Smooth muscle cell (in vitro differentiated cells): Measurements from ENCODE around the gene CA11. TPM values are rescaled to one million over a fixed set of nuclear protein-coding genes. Genes with fewer than 3 reads are reported as not detected.

Experiments
- DNase-seq: peaks from one replicate; lab custom pipeline; 2025; ENCODE audit not compliant: unreplicated experiment; lab: John Stamatoyannopoulos, UW
- H2AFZ ChIP-seq: fragments of 200-600 bp; sonication (generic); 2 replicates; pipeline ENCODE4 v1.6.0; 2016; ENCODE audit warnings: antibody characterized with exemption, low read depth, mild to moderate bottlenecking
- H3F3A ChIP-seq: fragments of 200-600 bp; sonication (generic); 2 replicates; pipeline ENCODE4 v1.6.0; 2017; ENCODE audit warnings: antibody characterized with exemption, low read depth
- H3K27ac ChIP-seq: fragments of 200-600 bp; sonication (generic); 2 replicates; pipeline ENCODE4 v1.5.1; 2016; ENCODE audit warnings: low read depth, mild to moderate bottlenecking
- H3K27me3 ChIP-seq: fragments of 200-600 bp; sonication (generic); 2 replicates; pipeline ENCODE4 v1.6.1; 2016; ENCODE audit warnings: low read depth, mild to moderate bottlenecking
- H3K36me3 ChIP-seq: fragments of 200-600 bp; sonication (generic); 2 replicates; pipeline ENCODE4 v1.5.1; 2016; ENCODE audit warnings: low read depth
- H3K4me1 ChIP-seq: fragments of 200-600 bp; sonication (generic); 2 replicates; pipeline ENCODE4 v1.5.1; 2016; ENCODE audit warnings: low read depth
- H3K4me2 ChIP-seq: fragments of 200-600 bp; sonication (generic); 2 replicates; pipeline ENCODE4 v1.6.0; 2016; ENCODE audit warnings: mild to moderate bottlenecking
- H3K4me3 ChIP-seq: fragments of 200-600 bp; sonication (generic); 2 replicates; pipeline ENCODE4 v1.5.1; 2016; ENCODE audit warnings: mild to moderate bottlenecking
- H3K79me2 ChIP-seq: fragments of 200-600 bp; sonication (generic); 2 replicates; pipeline ENCODE4 v1.6.0; 2016; ENCODE audit warnings: low read depth, mild to moderate bottlenecking
- H3K9ac ChIP-seq: fragments of 200-600 bp; sonication (generic); 2 replicates; pipeline ENCODE4 v1.6.0; 2016; ENCODE audit warnings: low read depth
- H3K9me3 ChIP-seq: fragments of 200-600 bp; sonication (generic); replicated peaks from 2 replicates; pipeline ENCODE4 v1.5.1; 2016; ENCODE audit warnings: low read depth
- H4K20me1 ChIP-seq: fragments of 200-600 bp; sonication (generic); 2 replicates; pipeline ENCODE4 v1.6.0; 2016; ENCODE audit warnings: low read depth
- WGBS: methylation state at CpG from one replicate; pipeline ENCODE4 v1.1.7; 2016; ENCODE audit warnings: low lambda C conversion rate; 5-methylcytosine and 5-hydroxymethylcytosine counted together
- polyA plus RNA-seq: library from polyadenylated mRNA; unstranded; fragments of >200 nt; fragmentation: Nextera tagmentation; extraction: Ambion mirVana; gene quantifications from 2 replicates; pipeline ENCODE4 v1.2.1, GENCODE V29; 2016
- total RNA-seq: library from RNA; depleted of rRNA; stranded (reverse); fragments of >200 nt; gene quantifications from 2 replicates; pipeline ENCODE4 v1.2.3, GENCODE V29; 2014
- TF ChIP-seq, protein P1 (sequence below): fragments of 200-600 bp; sonication (generic); IDR thresholded peaks from 2 replicates; pipeline ENCODE4 v1.5.1; 2017; ENCODE audit warnings: borderline replicate concordance, mild to moderate bottlenecking, antibody characterized with exemption; ENCODE audit not compliant: insufficient read depth, poor library complexity, severe bottlenecking

Gene CA11
- total and polyA plus RNA-seq, 2 experiments from 2014 or later: 0.09 to 6.9 TPM

DNA sequence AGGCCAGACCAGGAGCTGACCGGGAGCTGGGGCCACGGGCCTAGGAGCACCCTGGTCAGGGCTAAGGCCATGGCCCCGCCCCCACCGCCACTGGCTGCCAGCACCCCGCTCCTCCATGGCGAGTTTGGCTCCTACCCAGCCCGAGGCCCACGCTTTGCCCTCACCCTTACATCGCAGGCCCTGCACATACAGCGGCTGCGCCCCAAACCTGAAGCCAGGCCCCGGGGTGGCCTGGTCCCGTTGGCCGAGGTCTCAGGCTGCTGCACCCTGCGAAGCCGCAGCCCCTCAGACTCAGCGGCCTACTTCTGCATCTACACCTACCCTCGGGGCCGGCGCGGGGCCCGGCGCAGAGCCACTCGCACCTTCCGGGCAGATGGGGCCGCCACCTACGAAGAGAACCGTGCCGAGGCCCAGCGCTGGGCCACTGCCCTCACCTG lies 20.1 kb downstream of the CA11 start:
- no peaks in the 10 kb centered on the region for H3K36me3 ChIP-seq
- H3K27me3 ChIP-seq: no peaks in the 10 kb centered on the region
- H2AFZ ChIP-seq: no peak overlapping the region
- no peaks in the 10 kb centered on the region for H3F3A ChIP-seq
- DNase-seq: no peak
- H4K20me1 ChIP-seq: no peaks in the 10 kb centered on the region
- no peak overlapping the region for H3K27ac ChIP-seq
- no peaks in the 10 kb centered on the region for H3K79me2 ChIP-seq
- WGBS: 95% methylated on average over 27 of the region's 30 CpGs
- no peak overlapping the region for H3K4me3 ChIP-seq
- no peak overlapping the region for H3K9ac ChIP-seq
- no peak overlapping the region for H3K4me2 ChIP-seq
- H3K9me3 ChIP-seq: no peaks in the 10 kb centered on the region
- TF ChIP-seq, protein P1, sequence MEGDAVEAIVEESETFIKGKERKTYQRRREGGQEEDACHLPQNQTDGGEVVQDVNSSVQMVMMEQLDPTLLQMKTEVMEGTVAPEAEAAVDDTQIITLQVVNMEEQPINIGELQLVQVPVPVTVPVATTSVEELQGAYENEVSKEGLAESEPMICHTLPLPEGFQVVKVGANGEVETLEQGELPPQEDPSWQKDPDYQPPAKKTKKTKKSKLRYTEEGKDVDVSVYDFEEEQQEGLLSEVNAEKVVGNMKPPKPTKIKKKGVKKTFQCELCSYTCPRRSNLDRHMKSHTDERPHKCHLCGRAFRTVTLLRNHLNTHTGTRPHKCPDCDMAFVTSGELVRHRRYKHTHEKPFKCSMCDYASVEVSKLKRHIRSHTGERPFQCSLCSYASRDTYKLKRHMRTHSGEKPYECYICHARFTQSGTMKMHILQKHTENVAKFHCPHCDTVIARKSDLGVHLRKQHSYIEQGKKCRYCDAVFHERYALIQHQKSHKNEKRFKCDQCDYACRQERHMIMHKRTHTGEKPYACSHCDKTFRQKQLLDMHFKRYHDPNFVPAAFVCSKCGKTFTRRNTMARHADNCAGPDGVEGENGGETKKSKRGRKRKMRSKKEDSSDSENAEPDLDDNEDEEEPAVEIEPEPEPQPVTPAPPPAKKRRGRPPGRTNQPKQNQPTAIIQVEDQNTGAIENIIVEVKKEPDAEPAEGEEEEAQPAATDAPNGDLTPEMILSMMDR: no peak
- peaks cover 27% of the 10 kb centered on the region for H3K4me1 ChIP-seq

DNA sequence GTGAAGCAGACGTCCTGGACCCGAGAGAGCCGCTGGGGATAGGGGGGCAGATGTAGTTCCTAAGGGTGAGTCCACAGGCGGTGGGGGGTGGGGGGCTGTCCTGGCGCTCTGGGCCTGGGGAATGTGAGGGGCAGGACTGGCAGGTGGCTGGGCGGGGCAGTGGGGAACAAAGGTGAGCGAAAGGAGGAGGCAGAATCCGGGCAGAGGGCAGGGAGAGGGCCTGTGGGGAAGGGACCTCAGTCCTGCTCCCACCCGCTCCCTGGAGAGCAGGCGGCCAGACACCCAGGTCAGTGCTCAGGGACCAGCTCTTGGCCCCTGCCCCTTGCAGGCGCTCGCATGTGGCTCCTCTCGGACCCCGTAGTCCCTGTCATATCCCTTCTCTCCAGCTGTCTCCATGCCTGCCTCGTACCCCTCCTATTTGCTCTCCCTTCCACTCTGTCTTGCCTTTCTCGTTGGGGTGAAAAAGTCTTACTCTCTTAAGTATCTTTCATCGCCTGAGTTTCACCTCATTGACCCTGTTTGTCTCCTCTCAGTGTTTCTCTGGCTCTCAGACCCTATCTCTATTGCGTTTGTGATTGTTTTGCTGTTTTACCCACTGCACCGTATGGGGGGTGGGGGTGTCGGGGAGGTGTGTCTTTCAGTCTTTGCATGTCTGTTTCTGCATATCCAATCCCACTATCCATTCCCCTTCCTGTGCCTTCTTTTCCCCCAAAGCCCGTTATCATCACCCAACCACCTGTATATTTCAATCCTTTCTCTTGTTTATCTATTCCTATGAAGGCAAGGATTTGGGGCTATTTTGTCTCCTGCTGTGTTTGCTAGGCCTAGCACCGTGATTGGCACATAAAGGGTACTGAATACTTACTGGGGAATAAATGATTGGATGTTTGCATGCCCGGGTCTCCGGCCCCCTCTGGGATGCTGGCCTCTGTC lies 20.9 kb downstream of the CA11 start:
- peak overlapping the region; percentile 65 for H3K4me3 ChIP-seq
- H3K4me2 ChIP-seq: peak overlapping the region; percentile 92
- H2AFZ ChIP-seq: no peak overlapping the region
- H3K9me3 ChIP-seq: no peaks in the 10 kb centered on the region
- no peak overlapping the region for H3K27ac ChIP-seq
- WGBS: 67% methylated on average over 17 of the region's 24 CpGs
- no peaks in the 10 kb centered on the region for H3K27me3 ChIP-seq
- no peaks in the 10 kb centered on the region for H3F3A ChIP-seq
- H3K4me1 ChIP-seq: peaks cover 18% of the 10 kb centered on the region
- DNase-seq: no peak
- no peaks in the 10 kb centered on the region for H3K79me2 ChIP-seq
- H3K36me3 ChIP-seq: no peaks in the 10 kb centered on the region
- TF ChIP-seq, protein P1: no peak
- H4K20me1 ChIP-seq: no peaks in the 10 kb centered on the region
- peak overlapping the region; percentile 72 for H3K9ac ChIP-seq

DNA sequence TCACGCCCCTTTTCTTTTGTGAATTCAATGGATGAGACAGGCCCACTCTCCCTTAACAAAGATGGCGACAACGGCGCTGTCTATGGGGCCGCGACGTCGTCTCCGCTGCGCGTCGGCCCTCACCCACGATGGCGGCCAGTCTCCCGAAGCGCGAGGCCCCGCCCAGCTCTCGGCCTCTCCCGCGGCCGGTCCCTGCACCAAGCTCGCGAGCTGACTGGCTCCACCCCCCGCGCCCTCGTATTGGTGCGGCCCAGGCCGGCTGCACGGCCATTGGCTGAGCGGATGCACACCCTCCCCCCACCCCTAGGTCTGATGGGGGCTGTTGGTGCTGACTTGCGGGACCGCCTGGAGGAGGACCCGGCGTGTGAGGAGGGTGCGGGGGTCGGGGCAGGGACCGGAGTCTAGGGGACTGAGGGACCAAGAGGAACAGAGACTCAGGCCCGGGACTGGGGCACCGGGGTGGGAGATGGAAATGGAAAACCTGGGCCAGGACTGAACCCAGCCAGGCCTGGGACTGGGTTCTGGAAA lies 21.9 kb downstream of the CA11 start:
- Histone ChIP-seq H2AFZ (peak overlapping the region; percentile 40), H3F3A (no peaks in the 10 kb centered on the region), H3K4me3 (peak overlapping the region; percentile 65), H3K27me3 (no peaks in the 10 kb centered on the region), H3K9me3 (no peaks in the 10 kb centered on the region), H3K27ac (peak overlapping the region; percentile 79), H3K36me3 (no peaks in the 10 kb centered on the region), H3K9ac (peak overlapping the region; percentile 72), H3K4me1 (peaks cover 18% of the 10 kb centered on the region), H4K20me1 (no peaks in the 10 kb centered on the region), H3K79me2 (no peaks in the 10 kb centered on the region), H3K4me2 (peak overlapping the region; percentile 92)
- peak; percentile 91 for DNase-seq
- WGBS: 1% methylated on average over 39 of the region's 40 CpGs
- TF ChIP-seq, protein P1: no peak
